HG02884 (cell line): ENCODE measurements around the gene TAOK1.

Source experiments
- ATAC-seq: cut with Tn5 transposase; IDR thresholded peaks from one replicate; pipeline ENCODE4 v1.9.1; 2021; ENCODE audit warnings: mild to moderate bottlenecking, moderate library complexity; ENCODE audit not compliant: unreplicated experiment

The TAOK1 gene

DNA sequence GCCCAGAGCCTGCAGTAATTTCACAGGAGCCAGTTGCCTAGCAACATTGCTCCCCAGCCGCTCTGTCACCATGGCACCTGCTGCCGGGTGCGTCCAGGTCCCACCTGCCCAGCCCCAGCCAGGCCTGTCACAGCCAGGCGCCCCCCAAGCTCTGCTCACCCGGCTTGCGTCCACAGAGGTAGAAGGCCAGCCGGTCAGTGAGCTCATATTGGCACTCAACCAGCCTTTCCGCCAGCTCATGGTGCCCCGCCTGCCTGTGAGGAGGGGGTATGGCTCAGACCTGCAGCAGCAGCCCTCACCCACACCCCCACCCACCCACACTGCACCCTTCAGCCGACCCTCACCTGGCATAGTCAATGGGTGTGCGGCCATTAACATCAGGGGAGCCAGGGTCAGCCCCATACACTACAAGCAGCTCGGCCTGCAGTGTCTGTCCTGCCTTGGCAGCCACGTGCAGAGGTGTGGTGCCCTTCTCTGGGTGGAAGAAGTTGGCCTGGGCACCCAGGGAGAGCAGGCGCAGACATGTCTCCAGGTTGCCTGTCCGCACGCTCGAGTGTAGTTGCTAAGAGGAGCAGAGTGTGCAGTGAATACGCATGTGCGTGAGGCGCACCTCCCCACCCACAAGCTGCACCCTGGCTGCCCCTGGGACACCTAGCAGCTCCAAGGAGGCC, 191.6 kb downstream of the TAOK1 start:
- no peak for ATAC-seq

DNA sequence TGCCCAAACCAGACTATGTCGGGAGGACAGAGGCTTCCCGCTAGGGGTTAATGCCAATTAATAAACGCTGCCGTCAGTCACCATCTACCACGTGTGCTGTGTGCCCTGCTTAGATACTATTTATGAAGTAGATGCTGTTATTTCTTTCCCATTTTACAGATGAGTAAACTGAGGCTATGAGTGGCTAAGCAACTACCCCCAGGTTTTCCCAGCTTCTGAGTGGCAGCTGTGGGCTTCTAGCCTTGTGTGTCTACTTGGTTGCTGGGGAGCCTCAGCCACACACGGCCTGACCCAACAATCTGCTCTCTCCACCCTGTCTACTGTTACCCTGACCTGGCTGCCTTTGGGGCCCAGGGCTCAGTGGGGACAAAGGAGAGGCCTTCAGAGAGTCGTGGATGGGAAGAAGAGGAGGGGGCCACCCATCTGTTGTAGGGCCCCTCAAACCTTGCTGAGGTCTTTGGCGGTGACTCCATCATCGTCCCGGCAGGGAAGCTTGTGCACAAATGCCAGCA, 192.1 kb downstream of the TAOK1 start:
- no peak for ATAC-seq

GRCh38 chr17:29582772-29583171, 192.6 kb downstream of the TAOK1 start:
- no peak for ATAC-seq

DNA sequence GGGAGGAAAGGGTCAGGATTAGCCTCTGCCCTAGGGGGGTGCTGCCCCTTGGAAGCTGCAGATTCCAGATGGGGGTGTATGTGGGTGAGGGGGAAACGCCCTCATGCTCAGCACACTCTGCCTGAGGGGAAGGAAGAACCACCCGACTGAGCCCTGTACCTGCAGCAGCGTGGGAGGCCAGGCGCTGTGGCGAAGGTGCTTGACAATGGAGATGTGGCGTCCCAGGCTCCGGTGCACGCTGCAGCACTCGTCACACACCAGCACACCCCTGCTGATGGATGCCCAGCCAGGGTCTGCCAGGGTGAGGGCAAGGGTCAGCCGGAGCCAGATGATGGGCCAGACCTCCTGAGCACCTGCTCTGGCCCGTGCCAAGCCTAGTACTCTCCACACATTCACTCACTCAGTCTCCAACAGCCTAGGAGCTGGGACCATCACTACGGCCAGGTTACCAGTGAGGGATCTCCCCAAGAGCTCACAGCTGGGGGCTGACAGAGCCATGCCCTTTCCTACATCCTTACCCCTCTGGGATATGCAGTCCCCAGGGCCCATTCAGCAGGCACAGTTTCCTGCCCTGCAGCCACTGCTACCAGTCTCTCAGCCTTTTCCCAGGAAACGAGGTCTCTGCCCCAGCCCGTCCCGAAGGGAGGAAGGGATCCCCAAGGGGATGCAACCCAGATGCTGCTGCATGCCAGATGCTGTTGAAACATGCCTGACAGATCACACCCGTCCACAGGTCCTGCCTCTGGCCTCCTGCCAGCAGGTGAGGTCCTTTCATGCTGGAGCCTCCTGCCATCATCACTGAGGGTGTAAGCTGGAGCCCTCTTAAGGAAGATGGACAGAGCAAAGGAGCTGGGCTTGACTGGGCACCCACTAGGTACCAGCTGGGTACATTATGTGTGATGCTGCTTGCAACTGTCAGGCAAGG, 193.4 kb downstream of the TAOK1 start:
- ATAC-seq: no peak

DNA sequence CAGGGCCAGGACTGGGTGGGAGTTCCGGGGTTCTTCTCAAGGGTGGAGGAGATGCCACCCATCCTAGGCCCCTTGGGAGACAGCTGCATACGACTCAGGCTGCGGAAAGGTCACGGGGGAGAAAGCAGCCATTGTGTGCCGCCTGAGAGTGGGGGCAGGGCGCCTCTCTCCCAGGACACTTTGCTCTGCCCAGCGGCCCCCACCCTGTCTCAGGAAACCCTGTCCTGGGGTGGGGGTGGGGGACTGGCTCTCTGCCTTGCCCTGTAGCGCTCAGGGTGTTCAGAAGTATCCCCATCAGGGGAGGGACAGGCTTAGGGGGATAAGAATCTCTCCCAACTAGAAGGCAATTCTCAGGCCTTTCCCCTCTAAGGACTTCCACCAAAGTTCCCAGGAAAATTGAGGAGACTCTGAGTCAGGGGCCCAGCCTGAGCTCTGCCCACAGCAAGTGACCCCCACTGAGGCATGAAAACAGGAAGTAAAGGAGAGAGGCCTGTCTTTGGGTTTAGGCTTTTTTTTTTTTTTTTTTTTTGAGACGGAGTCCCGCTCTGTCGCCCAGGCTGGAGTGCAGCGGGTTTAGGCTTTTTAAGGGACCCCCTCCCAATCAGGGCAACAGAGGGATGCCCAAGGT, 194.4 kb downstream of the TAOK1 start:
- ATAC-seq: no peak

DNA sequence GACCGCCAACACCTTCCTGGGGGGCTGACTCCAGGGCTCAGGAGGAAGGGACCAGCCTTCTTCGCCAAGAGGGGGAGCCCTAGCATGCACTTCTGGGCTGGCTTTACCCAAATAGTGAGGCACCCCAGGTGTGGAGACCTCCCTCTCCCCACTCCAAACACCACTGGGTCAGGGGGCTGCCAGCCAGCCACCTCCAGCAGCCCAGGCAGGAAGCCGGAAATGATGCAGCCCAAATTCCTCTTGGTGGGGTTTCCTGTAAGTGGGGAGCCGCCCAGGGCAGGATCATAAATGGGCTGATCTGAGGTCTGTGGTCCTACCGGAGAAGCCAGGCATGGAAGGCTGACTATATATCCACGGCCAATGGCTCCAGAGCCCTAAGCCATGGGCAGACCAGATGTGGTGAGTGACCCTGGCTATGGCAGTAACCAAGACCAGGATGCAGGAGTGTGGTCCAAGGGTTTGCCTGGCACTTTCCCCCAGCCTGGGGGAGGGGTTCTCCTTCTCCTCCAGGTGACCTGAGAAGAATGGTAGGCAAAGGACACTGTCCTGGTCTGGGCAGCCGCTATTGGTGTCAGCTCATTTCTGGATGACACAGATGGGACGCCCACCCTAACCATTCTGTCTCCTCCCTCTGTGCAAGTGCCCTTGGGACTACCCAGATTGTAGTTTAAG, 195.1 kb downstream of the TAOK1 start:
- ATAC-seq: no peak

DNA sequence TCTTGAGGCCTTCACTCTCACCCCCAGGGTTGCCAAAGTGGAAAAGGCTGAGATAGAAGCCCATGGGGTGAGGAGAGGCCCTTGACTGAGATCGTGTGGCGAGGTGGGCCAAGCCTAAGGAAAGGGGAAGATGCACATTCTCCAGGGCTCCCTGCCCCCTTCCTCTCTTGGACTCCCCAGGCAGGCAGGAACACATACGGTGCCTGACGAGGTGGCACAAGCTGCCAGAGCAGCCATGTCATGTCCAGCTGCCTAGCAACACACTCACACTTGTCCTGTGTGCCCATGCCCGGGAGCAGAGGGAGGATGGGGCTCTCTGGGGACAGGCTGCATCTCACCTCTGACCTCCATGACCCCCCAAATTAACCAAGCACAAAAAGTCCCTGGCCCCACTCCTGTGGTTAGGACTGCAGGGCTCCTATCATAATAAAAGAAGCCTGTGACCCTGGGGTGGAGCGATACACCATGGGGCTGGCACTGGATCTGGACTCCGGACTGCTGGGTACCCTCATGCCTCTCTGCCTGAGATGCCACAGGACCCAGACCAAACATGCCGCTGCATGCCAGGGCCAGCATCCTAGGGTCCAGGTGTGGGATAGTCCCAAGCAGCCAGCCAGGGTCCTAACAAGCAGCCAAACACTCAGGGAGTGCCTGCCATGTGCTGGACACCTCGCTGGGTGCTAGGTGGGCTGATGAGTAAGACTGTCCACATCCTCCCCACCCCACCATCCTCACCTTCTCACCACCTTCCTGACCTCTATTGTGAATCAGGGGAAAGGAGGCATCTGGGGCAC, 196.7 kb downstream of the TAOK1 start:
- ATAC-seq: no peak

- ATAC-seq: no peak
Observed at GRCh38 chr17:29587591-29587990, 197.4 kb downstream of the TAOK1 start.

DNA sequence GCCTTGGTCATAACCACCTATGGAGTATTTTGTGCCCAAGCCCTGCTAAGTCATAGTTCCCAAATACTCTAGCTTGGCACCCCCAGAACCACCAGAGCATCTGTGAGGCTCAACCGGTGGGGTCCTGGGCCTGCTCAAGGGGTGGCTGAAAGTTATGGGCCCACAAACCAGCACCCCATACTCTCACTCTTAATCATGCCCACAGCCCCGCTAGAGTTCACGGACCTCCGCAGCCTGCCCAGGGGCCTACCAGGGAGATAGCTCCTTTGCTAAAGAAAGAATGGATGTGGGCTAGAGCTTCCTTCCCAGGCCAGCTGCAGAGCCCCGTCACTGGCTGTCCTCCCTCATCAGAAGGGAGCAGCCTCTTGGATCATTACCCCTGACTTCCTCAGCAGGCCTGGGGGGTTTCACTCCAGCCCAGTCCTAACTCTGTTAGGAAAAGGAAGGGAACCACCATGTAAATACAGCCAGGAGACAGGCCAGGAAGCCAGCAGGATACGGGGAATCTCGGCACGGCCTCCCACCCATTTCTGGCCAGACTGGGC, 197.9 kb downstream of the TAOK1 start:
- ATAC-seq: no peak

GRCh38 chr17:29588562-29589411, 198.6 kb downstream of the TAOK1 start:
- no peak for ATAC-seq

DNA sequence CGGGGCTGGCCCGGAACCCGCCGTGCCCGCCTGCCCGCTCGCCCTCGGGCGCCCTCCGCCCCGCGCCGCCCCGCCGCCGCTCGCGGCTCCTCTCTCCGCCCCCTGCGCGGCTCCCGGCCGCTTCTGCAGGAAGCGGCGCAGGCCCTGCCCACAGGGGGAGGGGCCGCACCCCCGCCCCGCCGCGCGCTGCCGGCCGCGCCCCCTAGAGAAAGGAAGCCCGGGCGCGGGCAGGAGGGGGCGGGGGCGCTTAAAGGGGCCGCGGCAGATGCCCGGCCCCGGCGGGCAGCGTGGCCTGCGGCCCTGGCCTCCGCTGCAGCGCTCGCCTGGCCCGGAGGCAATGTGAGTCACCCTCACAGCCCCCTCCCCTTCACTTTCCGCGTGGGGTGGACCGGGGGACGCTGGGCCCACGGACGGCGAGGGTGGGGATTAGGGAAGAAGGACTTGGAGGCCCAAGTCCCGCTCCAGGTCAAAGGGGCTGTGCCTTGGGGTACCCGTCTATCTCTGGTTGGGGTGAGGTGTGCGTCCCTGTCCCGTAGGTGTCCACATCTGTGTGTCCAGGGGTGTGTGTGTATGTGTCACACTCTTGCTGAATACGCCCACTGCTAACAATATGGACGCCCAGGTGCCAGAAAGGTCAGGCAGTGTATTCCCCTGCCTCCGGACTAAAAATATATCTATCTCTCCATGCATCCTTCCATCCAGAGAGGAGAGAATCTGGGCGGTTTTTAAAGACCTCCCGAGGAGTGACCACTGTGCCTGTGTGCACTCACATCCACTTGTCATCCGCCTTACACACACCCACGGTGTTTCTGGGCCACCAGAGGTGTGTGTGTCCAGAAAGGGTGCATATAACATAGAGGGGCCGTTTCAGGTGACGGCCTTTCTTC, 199.6 kb downstream of the TAOK1 start, which contains the start of gene GIT1:
GIT1 (minus strand) TSS at position 125 of the 887 bp plus-strand sequence. CDS start 270 bp downstream, outside the sequence.
- ATAC-seq: no peak

GRCh38 chr17:29590411-29591145, 200.4 kb downstream of the TAOK1 start:
- ATAC-seq: no peak

- no peak for ATAC-seq
Observed at GRCh38 chr17:29591146-29591736, 201.1 kb downstream of the TAOK1 start.

DNA sequence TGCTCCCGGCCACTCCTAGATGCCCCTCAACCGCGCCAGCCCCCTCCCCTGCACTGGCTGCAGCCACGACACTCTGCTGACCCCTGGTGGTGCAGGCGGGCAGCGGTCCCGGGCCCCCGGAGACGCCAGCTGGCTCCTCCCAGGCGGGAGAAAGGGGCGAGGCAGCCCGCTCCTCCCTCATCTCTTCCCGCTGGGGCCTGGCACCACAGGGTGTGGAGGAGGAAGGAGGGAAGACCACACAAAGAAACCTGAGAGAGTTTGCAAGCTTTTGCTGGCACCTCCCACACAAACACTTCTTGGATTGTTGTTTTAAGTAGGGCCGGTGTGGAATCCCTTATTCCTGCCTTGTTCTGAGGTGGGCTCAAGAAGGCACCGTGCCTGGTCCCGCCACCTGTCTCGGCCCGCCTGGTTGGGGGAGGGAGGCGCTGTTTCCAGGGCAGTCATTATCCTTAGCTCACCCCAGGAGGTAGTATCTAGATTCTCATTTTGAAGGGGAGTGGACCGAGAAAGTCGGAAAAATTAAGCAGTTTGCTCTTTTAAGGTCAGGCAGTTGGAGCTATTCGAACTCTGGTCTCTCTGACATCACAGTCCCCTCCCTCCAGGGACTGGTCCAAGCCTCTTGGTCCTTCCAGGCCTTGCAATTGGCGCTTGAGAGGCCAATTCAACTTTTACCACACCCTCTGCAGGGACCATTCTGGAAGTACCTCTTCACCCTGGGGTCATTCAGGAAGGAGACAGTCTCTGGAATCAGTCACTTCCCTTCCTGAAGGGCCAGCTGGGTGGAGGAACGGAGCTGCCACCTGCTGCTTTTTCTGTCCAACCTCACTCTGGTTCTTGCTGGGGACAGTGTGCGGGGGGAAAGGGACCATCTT, 201.8 kb downstream of the TAOK1 start:
- no peak for ATAC-seq

DNA sequence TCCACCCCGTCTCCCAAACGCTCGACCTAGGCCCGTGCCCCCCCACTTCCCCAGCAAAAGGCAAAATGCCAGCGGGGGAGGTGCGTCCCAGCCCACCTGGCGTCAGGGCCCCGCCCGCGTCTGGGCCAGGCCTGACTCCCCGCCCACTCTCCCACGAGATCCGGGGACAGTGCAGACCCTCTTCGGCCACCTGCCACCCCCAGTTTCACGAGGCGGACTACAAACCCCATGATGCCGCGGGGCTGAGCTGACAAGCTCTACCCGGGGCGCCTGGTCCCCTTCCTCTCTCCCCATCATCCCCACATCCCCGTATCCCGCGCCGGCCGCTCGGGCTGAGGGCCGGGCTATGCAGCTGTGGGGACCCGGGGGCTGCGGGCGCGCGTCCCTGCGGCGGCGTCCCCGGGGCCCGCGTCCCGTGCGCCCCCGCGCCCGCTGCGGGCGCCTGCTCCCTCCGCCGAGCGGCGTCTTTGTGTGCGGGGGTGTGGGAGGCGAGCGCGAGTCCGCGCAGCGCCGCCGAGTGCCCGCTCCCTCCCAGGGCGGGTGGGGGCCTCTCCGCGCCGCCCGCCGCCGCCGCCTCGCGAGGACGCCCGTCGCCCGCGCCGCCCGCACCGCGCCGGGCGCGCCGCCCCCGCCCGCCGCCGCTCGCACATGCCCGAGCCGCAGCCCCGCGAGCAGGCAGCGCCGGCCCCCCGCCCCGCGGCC, 202.8 kb downstream of the TAOK1 start, which contains the start of gene ANKRD13B:
ANKRD13B (plus strand) TSS at position 283 of the 702 bp plus-strand sequence. CDS start 490 bp downstream, outside the sequence.
- no peak for ATAC-seq
